SK-N-SH (cell line): ENCODE data around the gene SFXN3. TPM values are rescaled to one million over a fixed set of nuclear protein-coding genes. Genes with fewer than 3 reads are reported as not detected.

ENCODE experiments used
- CTCF ChIA-PET: fragments of 300-600, 350-600 bp; formaldehyde crosslinking; extraction: SDS; loops from one replicate; lab custom pipeline; 2021; lab: Yijun Ruan, JAX
- POLR2A ChIA-PET: fragments of 350-600 bp; sonication (Branson Sonifier 250); formaldehyde crosslinking; extraction: SDS; loops from one replicate; lab custom pipeline; 2020; ENCODE audit warnings: antibody characterized with exemption, inconsistent platforms; lab: Yijun Ruan, JAX
- DNase-seq: peaks from one replicate; pipeline ENCODE4 v3.0.0; 2012
- H2AFZ ChIP-seq: fragments of 200-600 bp; sonication (generic); 2 replicates; pipeline ENCODE4 v1.8.1; 2016; ENCODE audit warnings: antibody characterized with exemption, mild to moderate bottlenecking, low read depth
- H3F3A ChIP-seq: fragments of 200-600 bp; sonication (generic); replicated peaks from 2 replicates; pipeline ENCODE3; 2016; ENCODE audit warnings: antibody characterized with exemption, mild to moderate bottlenecking; ENCODE audit not compliant: insufficient read depth
- H3K27ac ChIP-seq, 2 experiments: fragments of 200-500 bp in 1 of 2; fragments of 200-600 bp in 1 of 2; sonication (Bioruptor generic) in 1 of 2; sonication (generic), shearing (Covaris generic) in 1 of 2; 2 replicates each; pipeline versions ENCODE4 v1.5.1 to v1.6.1; 2014 to 2016; ENCODE audit warnings: low read depth in 2 of 2, inconsistent platforms in 1 of 2, low read length in 1 of 2, mild to moderate bottlenecking in 1 of 2, mixed read lengths in 1 of 2
- H3K27me3 ChIP-seq: fragments of 200-600 bp; sonication (generic), shearing (Covaris generic); 2 replicates; pipeline ENCODE4 v1.6.1; 2016; ENCODE audit warnings: mixed run types; ENCODE audit not compliant: insufficient read depth
- H3K36me3 ChIP-seq, 2 experiments: fragments of 200-500 bp in 1 of 2; fragments of 200-600 bp in 1 of 2; sonication (Bioruptor generic) in 1 of 2; sonication (generic) in 1 of 2; replicated peaks in 1 of 2; 2 replicates each; pipeline versions ENCODE3 to v1.5.1; 2014 to 2016; ENCODE audit warnings: low read length in 1 of 2, mild to moderate bottlenecking in 1 of 2; ENCODE audit not compliant: insufficient read depth in 2 of 2, control insufficient read depth in 1 of 2
- H3K4me1 ChIP-seq, 2 experiments: fragments of 200-500 bp in 1 of 2; fragments of 200-600 bp in 1 of 2; sonication (Bioruptor generic) in 1 of 2; sonication (generic), shearing (Covaris generic) in 1 of 2; 2 replicates each; pipeline versions ENCODE4 v1.5.1 to v1.6.1; 2014 to 2016; ENCODE audit warnings: low read depth in 1 of 2, low read length in 1 of 2, mixed run types in 1 of 2; ENCODE audit not compliant: insufficient read depth in 2 of 2, control insufficient read depth in 1 of 2
- H3K4me2 ChIP-seq: fragments of 200-600 bp; sonication (generic), shearing (Covaris generic); 2 replicates; pipeline ENCODE4 v1.6.1; 2017; ENCODE audit warnings: mixed run types
- H3K4me3 ChIP-seq, 2 experiments: fragments of 200-500 bp in 1 of 2; fragments of 200-600 bp in 1 of 2; sonication (Bioruptor generic) in 1 of 2; sonication (generic), shearing (Covaris generic) in 1 of 2; 2 replicates each; pipeline versions ENCODE4 v1.5.1 to v1.8.1; 2014 to 2016; ENCODE audit warnings: low read depth in 2 of 2, inconsistent platforms in 1 of 2, low read length in 1 of 2, mild to moderate bottlenecking in 1 of 2, mixed read lengths in 1 of 2, moderate library complexity in 1 of 2
- H3K79me2 ChIP-seq: fragments of 200-600 bp; sonication (generic); 2 replicates; pipeline ENCODE4 v1.8.1; 2017; ENCODE audit warnings: mild to moderate bottlenecking; ENCODE audit not compliant: insufficient read depth
- H3K9ac ChIP-seq: fragments of 200-600 bp; sonication (generic); 2 replicates; pipeline ENCODE4 v1.6.1; 2017; ENCODE audit warnings: mixed run types
- H3K9me2 ChIP-seq: fragments of 200-600 bp; sonication (generic); 2 replicates; pipeline ENCODE4 v1.6.1; 2017; ENCODE audit warnings: mixed run types
- H3K9me3 ChIP-seq: fragments of 200-600 bp; sonication (generic); 2 replicates; pipeline ENCODE4 v1.6.1; 2017; ENCODE audit warnings: mixed run types, mild to moderate bottlenecking, moderate library complexity
- H4K20me1 ChIP-seq: fragments of 200-600 bp; sonication (generic); 2 replicates; pipeline ENCODE4 v1.6.1; 2017; ENCODE audit warnings: mild to moderate bottlenecking, mixed run types; ENCODE audit not compliant: insufficient read depth
- EZH2phosphoT487 ChIP-seq: fragments of 200-600 bp; sonication (generic); IDR thresholded peaks from 2 replicates; pipeline ENCODE4 v1.6.1; 2017; ENCODE audit warnings: low read depth, mixed run types, mild to moderate bottlenecking, antibody characterized with exemption, moderate library complexity, borderline replicate concordance
- GABPA ChIP-seq: IDR thresholded peaks from 2 replicates; pipeline ENCODE4 v1.4.0; 2012; ENCODE audit warnings: low read depth, mild to moderate bottlenecking
- GATA2 ChIP-seq: sonication (generic); formaldehyde crosslinking; IDR thresholded peaks from 2 replicates; pipeline ENCODE4 v1.5.0; 2020; ENCODE audit warnings: mild to moderate bottlenecking, missing genetic modification reagents
- MXI1 ChIP-seq: IDR thresholded peaks from 2 replicates; pipeline ENCODE4 v1.6.1; 2012; ENCODE audit warnings: mild to moderate bottlenecking, low read depth, low read length, improper control_type of control experiment
- NFIC ChIP-seq: IDR thresholded peaks from 2 replicates; pipeline ENCODE4 v1.4.0; 2012; ENCODE audit warnings: borderline replicate concordance
- RCOR1 ChIP-seq: fragments of 150-350 bp; IDR thresholded peaks from 2 replicates; pipeline ENCODE4 v1.6.1; 2017; ENCODE audit warnings: antibody characterized with exemption, low read length
- RXRA ChIP-seq: IDR thresholded peaks from 2 replicates; pipeline ENCODE4 v1.4.0; 2012; ENCODE audit warnings: low read depth, mild to moderate bottlenecking, borderline replicate concordance
- ZBTB33 ChIP-seq: IDR thresholded peaks from 2 replicates; pipeline ENCODE4 v1.4.0; 2012; ENCODE audit warnings: low read depth, borderline replicate concordance
- WGBS: methylation state at CpG from one replicate; pipeline ENCODE4 v1.1.6; 2017; ENCODE audit warnings: low lambda C conversion rate; 5-methylcytosine and 5-hydroxymethylcytosine counted together
- polyA plus RNA-seq, 3 experiments: library from polyadenylated mRNA; depleted of rRNA; stranded (reverse); fragments of >200 nt; gene quantifications; 2 replicates each; pipeline ENCODE4 v1.2.3, GENCODE V29; 2012

Gene SFXN3
- polyA plus RNA-seq, 1 of the 3 experiments (the other 2 are of a cell fraction) = 142 TPM

GRCh38 chr10:101044117-101044516, 13.1 kb downstream of the SFXN3 start:
- POLR2A ChIA-PET = interaction anchor here (1.4 to 2.1 kb wide), 5 partner anchors 13 to 44 kb away, joined by 3 to 16 read pairs (median 8); partner anchors contain the start of genes PDZD7 and SFXN3
- Histone ChIP-seq H2AFZ (no peak overlapping the region), H3K27me3 (no peaks in the 10 kb centered on the region)

GRCh38 chr10:101046332-101047238, 15.6 kb downstream of the SFXN3 start:
- no peak overlapping the region for H3K27ac ChIP-seq
- H3K36me3 ChIP-seq = no peaks in the 10 kb centered on the region
- H3K4me3 ChIP-seq = no peak overlapping the region
- no peak overlapping the region for H3K9ac ChIP-seq
- H3K27me3 ChIP-seq = no peaks in the 10 kb centered on the region
- ChIA-PET CTCF (interaction anchor here (0.6 to 9.5 kb wide), 9 partner anchors 9 to 135 kb away, joined by 3 to 98 read pairs (median 4); no protein-coding TSS in a partner anchor), POLR2A (no interaction called here)
- H4K20me1 ChIP-seq = no peaks in the 10 kb centered on the region
- no peaks in the 10 kb centered on the region for H3K9me2 ChIP-seq
- DNase-seq = no peak
- H3K4me2 ChIP-seq = no peak overlapping the region
- 85% methylated on average over 25 of the region's 25 CpGs for WGBS
- peaks cover 10 to 23% of the 10 kb centered on the region in 2 experiments for H3K4me1 ChIP-seq
- no peak overlapping the region for H2AFZ ChIP-seq
- H3K79me2 ChIP-seq = peaks cover 6% of the 10 kb centered on the region; the same call in 1 of the 2 replicates
- H3K9me3 ChIP-seq = no peaks in the 10 kb centered on the region
- peaks cover 21% of the 10 kb centered on the region for H3F3A ChIP-seq
- no peak for TF ChIP-seq NFIC
- no peak for TF ChIP-seq RXRA
- TF ChIP-seq MXI1 = no peak
- TF ChIP-seq EZH2phosphoT487 = no peak
- TF ChIP-seq GATA2 = no peak
- TF ChIP-seq, all 33 proteins: peak for 0

More at GRCh38 chr10:101044117-101044516, 13.1 kb downstream of the SFXN3 start:
- peaks cover 42% of the 10 kb centered on the region for H3F3A ChIP-seq
- CTCF ChIA-PET = interaction anchor here (0.8 to 9.5 kb wide), 10 partner anchors 7 to 170 kb away, joined by 3 to 98 read pairs (median 42); partner anchors contain the start of genes KAZALD1, PDZD7 and SFXN3
- peak overlapping the region in 1 of 2 experiments; percentile 97; a peak in 3 of 4 replicates for H3K27ac ChIP-seq
- H3K4me1 ChIP-seq = peaks cover 10 to 18% of the 10 kb centered on the region in 2 experiments
- no peak overlapping the region for H3K4me3 ChIP-seq
- no peaks in the 10 kb centered on the region for H3K9me2 ChIP-seq
- peaks cover 6% of the 10 kb centered on the region; the same call in 1 of the 2 replicates for H3K79me2 ChIP-seq
- no peaks in the 10 kb centered on the region for H3K9me3 ChIP-seq
- no peak overlapping the region for H3K4me2 ChIP-seq
- no peak for DNase-seq
- TF ChIP-seq ZBTB33 (no peak), RCOR1 (no peak), GABPA (no peak)
- H4K20me1 ChIP-seq = no peaks in the 10 kb centered on the region
- no peak overlapping the region for H3K9ac ChIP-seq
- WGBS = 100% methylated on average over 2 of the region's 2 CpGs
- peaks cover 3 to 7% of the 10 kb centered on the region in 2 experiments for H3K36me3 ChIP-seq
